Panc1 (cell line): ENCODE results near the gene WDR27. TPM values are rescaled to one million over a fixed set of nuclear protein-coding genes. Genes with fewer than 3 reads are reported as not detected.

Experiments used
- ATAC-seq: fragments of 200-7000 bp; cut with Tn5 transposase; 2 replicates; pipeline ENCODE4 v1.9.1; 2020; ENCODE audit warnings: mild to moderate bottlenecking, moderate library complexity
- BruUV-seq: library from RNA; stranded (reverse); fragments of 400-500 nt; replicated peaks from 2 replicates; lab custom pipeline; 2021; lab: Mats Ljungman, UMichigan
- CTCF ChIA-PET: fragments of 300-600 bp; sonication (Branson Sonifier 250); formaldehyde crosslinking; loops from one replicate; lab custom pipeline; 2022; ENCODE audit warnings: antibody characterized with exemption; lab: Charles Lee
- POLR2A ChIA-PET: fragments of 300-600 bp; sonication (Branson Sonifier 250); formaldehyde crosslinking; loops from one replicate; lab custom pipeline; 2022; ENCODE audit warnings: antibody characterized with exemption; lab: Charles Lee
- DNase-seq: peaks from one replicate; pipeline ENCODE4 v3.0.0-alpha.2; 2010; ENCODE audit warnings: low read depth, low spot score
- H3K27ac ChIP-seq: 2 replicates; pipeline ENCODE4 v1.5.1; 2011; ENCODE audit warnings: mild to moderate bottlenecking, low read length, inconsistent platforms
- H3K27me3 ChIP-seq: fragments of 200-500 bp; sonication (Bioruptor generic); 2 replicates; pipeline ENCODE4 v1.6.0; 2014; ENCODE audit warnings: low read length, inconsistent platforms; ENCODE audit not compliant: control insufficient read depth, insufficient read depth
- H3K36me3 ChIP-seq: fragments of 200-500 bp; sonication (Bioruptor generic); 2 replicates; pipeline ENCODE4 v1.5.1; 2014; ENCODE audit warnings: inconsistent platforms, mild to moderate bottlenecking, low read length, moderate library complexity; ENCODE audit not compliant: control insufficient read depth, insufficient read depth
- H3K4me1 ChIP-seq: 2 replicates; pipeline ENCODE4 v1.5.1; 2011; ENCODE audit warnings: inconsistent platforms, mild to moderate bottlenecking, low read length, moderate library complexity; ENCODE audit not compliant: control insufficient read depth, insufficient read depth
- H3K4me3 ChIP-seq, 2 experiments: 2 replicates each; pipeline ENCODE4 v1.5.1; 2011 to 2012; ENCODE audit warnings: low read depth in 2 of 2, low read length in 2 of 2, mild to moderate bottlenecking in 2 of 2, inconsistent platforms in 1 of 2, moderate library complexity in 1 of 2
- H3K9me3 ChIP-seq: fragments of 200-500 bp; sonication (Bioruptor generic); 2 replicates; pipeline ENCODE4 v1.5.1; 2014; ENCODE audit warnings: low read depth, mild to moderate bottlenecking, inconsistent platforms, low read length, moderate library complexity; ENCODE audit not compliant: control insufficient read depth, insufficient read depth
- POLR2AphosphoS5 ChIP-seq: IDR thresholded peaks from 2 replicates; pipeline ENCODE4 v1.6.1; 2012; ENCODE audit warnings: mild to moderate bottlenecking, low read depth, low read length, moderate library complexity
- SIN3A ChIP-seq: IDR thresholded peaks from 2 replicates; pipeline ENCODE4 v1.6.1; 2012; ENCODE audit warnings: low read depth, mild to moderate bottlenecking, low read length, moderate library complexity, borderline replicate concordance; ENCODE audit not compliant: insufficient read depth
- TCF7L2 ChIP-seq: IDR thresholded peaks from 2 replicates; pipeline ENCODE4 v1.6.1; 2011; ENCODE audit warnings: mild to moderate bottlenecking, low read depth, low read length, inconsistent platforms
- in situ Hi-C: cut with HindIII; loops from 2 replicates; pipeline ENCODE4 v1.10.0; 2016; ENCODE audit warnings: low sequenced_read_pairs, low pct_unique_long_range_greater_than_20kb
- intact Hi-C: fragments of 100-400 bp; cut with micrococcal nuclease; formaldehyde crosslinking; loops from one replicate; pipeline ENCODE4 v1.10.0; 2022; ENCODE audit not compliant: unreplicated experiment
- total RNA-seq: library from RNA; stranded (reverse); gene quantifications from one replicate; pipeline ENCODE4 v1.2.1, GENCODE V29; 2021; ENCODE audit not compliant: unreplicated experiment
- TF ChIP-seq, protein P1 (sequence below), 2 experiments: IDR thresholded peaks; 2 replicates each; pipeline ENCODE4 v1.6.1; 2011 to 2012; ENCODE audit warnings: low read depth in 2 of 2, control low read depth in 1 of 2, low read length in 1 of 2, mild to moderate bottlenecking in 1 of 2, moderate library complexity in 1 of 2; ENCODE audit not compliant: insufficient read depth in 1 of 2
- TF ChIP-seq, protein P2 (sequence below): fragments of 450-650 bp; IDR thresholded peaks from 2 replicates; pipeline ENCODE4 v1.5.1; 2017; ENCODE audit warnings: mild to moderate bottlenecking

WDR27 gene
- total RNA-seq, 1 experiment from 2014 or later: 56.3 TPM

DNA sequence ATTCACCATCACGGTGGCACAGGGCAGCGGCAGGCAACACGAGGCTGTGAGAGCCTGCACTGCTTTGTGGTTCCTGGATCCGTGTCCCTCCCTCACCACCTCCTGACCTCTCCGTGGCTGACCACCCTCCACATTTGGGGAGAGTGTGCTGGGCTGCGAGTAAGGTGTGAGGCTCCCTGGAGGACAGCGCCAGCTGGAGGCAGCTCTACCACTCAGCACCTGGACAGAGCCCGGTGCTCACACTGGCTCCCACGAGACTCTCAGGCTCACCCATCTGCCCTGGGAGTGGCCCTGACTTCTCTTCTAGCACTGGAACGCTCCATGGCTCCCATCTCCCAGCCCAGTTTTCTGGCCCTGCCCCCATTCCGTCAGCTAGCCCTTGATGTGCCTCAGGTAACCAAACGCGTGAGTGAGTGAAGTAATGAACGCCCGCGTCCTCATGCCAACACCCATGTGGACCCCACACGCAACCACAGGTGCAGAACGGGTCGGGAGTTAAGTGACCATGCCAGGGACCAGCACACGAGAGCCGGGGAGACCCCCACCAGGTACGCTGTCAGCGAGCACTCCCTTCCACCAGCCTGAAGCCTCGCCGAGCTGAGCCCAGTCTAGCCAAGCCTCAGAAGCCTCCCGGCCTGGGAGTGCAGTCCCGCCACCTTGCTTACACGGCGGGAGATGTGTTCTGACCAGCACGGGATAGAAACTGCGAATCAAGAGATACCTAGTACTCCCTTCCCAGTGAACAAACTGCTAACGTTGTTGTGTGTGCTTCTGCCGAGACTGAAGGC, 137.2 kb downstream of the WDR27 start:
- Histone ChIP-seq H3K4me1 (no peaks in the 10 kb centered on the region), H3K36me3 (no peaks in the 10 kb centered on the region), H3K4me3 (no peak overlapping the region), H3K27me3 (no peaks in the 10 kb centered on the region), H3K9me3 (peaks cover 6% of the 10 kb centered on the region; the same call in 1 of the 2 replicates), H3K27ac (no peak overlapping the region)
- ChIA-PET CTCF (no interaction called here), POLR2A (no interaction called here)
- ATAC-seq: peak; percentile 43; the same call in 1 of the 2 replicates
- no peak for TF ChIP-seq TCF7L2
- TF ChIP-seq, protein P1, sequence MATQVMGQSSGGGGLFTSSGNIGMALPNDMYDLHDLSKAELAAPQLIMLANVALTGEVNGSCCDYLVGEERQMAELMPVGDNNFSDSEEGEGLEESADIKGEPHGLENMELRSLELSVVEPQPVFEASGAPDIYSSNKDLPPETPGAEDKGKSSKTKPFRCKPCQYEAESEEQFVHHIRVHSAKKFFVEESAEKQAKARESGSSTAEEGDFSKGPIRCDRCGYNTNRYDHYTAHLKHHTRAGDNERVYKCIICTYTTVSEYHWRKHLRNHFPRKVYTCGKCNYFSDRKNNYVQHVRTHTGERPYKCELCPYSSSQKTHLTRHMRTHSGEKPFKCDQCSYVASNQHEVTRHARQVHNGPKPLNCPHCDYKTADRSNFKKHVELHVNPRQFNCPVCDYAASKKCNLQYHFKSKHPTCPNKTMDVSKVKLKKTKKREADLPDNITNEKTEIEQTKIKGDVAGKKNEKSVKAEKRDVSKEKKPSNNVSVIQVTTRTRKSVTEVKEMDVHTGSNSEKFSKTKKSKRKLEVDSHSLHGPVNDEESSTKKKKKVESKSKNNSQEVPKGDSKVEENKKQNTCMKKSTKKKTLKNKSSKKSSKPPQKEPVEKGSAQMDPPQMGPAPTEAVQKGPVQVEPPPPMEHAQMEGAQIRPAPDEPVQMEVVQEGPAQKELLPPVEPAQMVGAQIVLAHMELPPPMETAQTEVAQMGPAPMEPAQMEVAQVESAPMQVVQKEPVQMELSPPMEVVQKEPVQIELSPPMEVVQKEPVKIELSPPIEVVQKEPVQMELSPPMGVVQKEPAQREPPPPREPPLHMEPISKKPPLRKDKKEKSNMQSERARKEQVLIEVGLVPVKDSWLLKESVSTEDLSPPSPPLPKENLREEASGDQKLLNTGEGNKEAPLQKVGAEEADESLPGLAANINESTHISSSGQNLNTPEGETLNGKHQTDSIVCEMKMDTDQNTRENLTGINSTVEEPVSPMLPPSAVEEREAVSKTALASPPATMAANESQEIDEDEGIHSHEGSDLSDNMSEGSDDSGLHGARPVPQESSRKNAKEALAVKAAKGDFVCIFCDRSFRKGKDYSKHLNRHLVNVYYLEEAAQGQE (IDR thresholded peaks at IDR 0.05; ENCODE audit: insufficient read depth in 1 of 2, low read depth in 2 of 2, low read length in 1 of 2): 0 out of 4 replicates have a peak, but pooled peaks of 1 of the 2 experiments have one; percentile 47
- DNase-seq: no peak
- intact Hi-C loops (no loop called here), in situ Hi-C loops (no loop called here)
- no TSS peak for BruUV-seq

DNA sequence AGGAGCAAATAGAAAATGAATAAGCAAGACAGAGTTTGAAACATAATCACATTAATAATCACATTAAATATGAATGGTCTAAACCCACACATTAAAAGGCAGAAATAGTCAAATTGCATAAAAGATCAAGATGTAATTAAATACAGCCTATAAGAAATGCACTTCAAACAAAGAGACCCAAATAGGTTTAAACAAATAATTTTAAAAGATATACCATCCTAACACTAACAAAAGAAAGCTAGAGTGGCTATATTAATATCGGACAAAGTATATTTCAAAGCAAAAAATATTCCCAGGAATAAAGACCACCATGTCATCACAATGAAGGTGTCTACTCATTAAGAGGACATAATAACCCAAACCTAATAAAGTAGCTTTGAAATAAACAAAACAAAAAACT, 140.2 kb downstream of the WDR27 start:
- Histone ChIP-seq H3K4me3 (no peak overlapping the region), H3K27me3 (no peaks in the 10 kb centered on the region), H3K9me3 (peaks cover 6% of the 10 kb centered on the region; the same call in 1 of the 2 replicates), H3K27ac (no peak overlapping the region), H3K4me1 (no peaks in the 10 kb centered on the region), H3K36me3 (no peaks in the 10 kb centered on the region)
- BruUV-seq: no TSS peak
- intact Hi-C loops: no loop called here
- in situ Hi-C loops: no loop called here
- no peak for ATAC-seq
- no peak for DNase-seq
- TF ChIP-seq SIN3A (no peak), POLR2AphosphoS5 (no peak), TCF7L2 (no peak)
- TF ChIP-seq, protein P1 (IDR thresholded peaks at IDR 0.05; ENCODE audit: insufficient read depth in 1 of 2, low read depth in 2 of 2, low read length in 1 of 2): no peak
- TF ChIP-seq, protein P2, sequence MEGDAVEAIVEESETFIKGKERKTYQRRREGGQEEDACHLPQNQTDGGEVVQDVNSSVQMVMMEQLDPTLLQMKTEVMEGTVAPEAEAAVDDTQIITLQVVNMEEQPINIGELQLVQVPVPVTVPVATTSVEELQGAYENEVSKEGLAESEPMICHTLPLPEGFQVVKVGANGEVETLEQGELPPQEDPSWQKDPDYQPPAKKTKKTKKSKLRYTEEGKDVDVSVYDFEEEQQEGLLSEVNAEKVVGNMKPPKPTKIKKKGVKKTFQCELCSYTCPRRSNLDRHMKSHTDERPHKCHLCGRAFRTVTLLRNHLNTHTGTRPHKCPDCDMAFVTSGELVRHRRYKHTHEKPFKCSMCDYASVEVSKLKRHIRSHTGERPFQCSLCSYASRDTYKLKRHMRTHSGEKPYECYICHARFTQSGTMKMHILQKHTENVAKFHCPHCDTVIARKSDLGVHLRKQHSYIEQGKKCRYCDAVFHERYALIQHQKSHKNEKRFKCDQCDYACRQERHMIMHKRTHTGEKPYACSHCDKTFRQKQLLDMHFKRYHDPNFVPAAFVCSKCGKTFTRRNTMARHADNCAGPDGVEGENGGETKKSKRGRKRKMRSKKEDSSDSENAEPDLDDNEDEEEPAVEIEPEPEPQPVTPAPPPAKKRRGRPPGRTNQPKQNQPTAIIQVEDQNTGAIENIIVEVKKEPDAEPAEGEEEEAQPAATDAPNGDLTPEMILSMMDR: no peak
- CTCF ChIA-PET: no interaction called here
- POLR2A ChIA-PET: no interaction called here
